ENCODE data around the gene PIP4K2A.

- no peak for TF ChIP-seq ARNTL (CRISPR knock-in tag; IDR thresholded peaks at IDR 0.05; ENCODE audit: borderline replicate concordance, low read depth)
- no peak for TF ChIP-seq OSR1 (CRISPR knock-in tag; IDR thresholded peaks at IDR 0.05)
- TF ChIP-seq ZNF565 (CRISPR knock-in tag; conservative IDR thresholded peaks at IDR 0.05; ENCODE audit: low read depth): no peak
- no peak for TF ChIP-seq TSHZ2 (CRISPR knock-in tag; IDR thresholded peaks at IDR 0.05)
- no peak for TF ChIP-seq ISL1 (CRISPR knock-in tag; IDR thresholded peaks at IDR 0.05)
- TF ChIP-seq PATZ1 (CRISPR knock-in tag; IDR thresholded peaks at IDR 0.05; ENCODE audit: borderline replicate concordance): no peak
- TF ChIP-seq BACH2 (CRISPR knock-in tag; IDR thresholded peaks at IDR 0.05; ENCODE audit: borderline replicate concordance): no peak
- TF ChIP-seq ESRRG (CRISPR knock-in tag; IDR thresholded peaks at IDR 0.05): no peak
- no peak for TF ChIP-seq CREB5 (CRISPR knock-in tag; IDR thresholded peaks at IDR 0.05; ENCODE audit: low read depth)
- no peak for TF ChIP-seq TCF4 (CRISPR knock-in tag; IDR thresholded peaks at IDR 0.05; ENCODE audit: borderline replicate concordance)
- no peak for TF ChIP-seq PPARA (CRISPR knock-in tag; IDR thresholded peaks at IDR 0.05; ENCODE audit: borderline replicate concordance)
- no peak for TF ChIP-seq ZC3H10 (CRISPR knock-in tag; IDR thresholded peaks at IDR 0.05)
- no peak for TF ChIP-seq SNAI2 (CRISPR knock-in tag; IDR thresholded peaks at IDR 0.05)
These were observed 16.6 kb downstream of the PIP4K2A start for GRCh38 chr10:22697800-22698199.

All from SK-N-SH treated with all-trans-retinoic acid at 6 μM for 48 hours (cell line).